Measurements from ENCODE around the gene PFN3. TPM values are rescaled to one million over a fixed set of nuclear protein-coding genes. Genes with fewer than 3 reads are reported as not detected.

The PFN3 gene
- total RNA-seq, 1 donor from 2014 or later, result not detected

GRCh38 chr5:177434942-177435738, 34.7 kb upstream of the PFN3 start:
- Histone ChIP-seq H3K27ac (no peak overlapping the region), H3K27me3 (ENCODE audit: low read depth) (no peaks in the 10 kb centered on the region), H3K4me3 (no peak overlapping the region), H3K36me3 (peaks cover 87% of the 10 kb centered on the region), H3K9me3 (no peaks in the 10 kb centered on the region), H3K4me1 (peaks cover 28% of the 10 kb centered on the region)
- intact Hi-C loops (cut with DNase I), result no loop called here
- TF ChIP-seq CTCF (IDR thresholded peaks at IDR 0.05), result no peak
- DNase-seq (no peak), ATAC-seq (no peak)

- peaks cover 35% of the 10 kb centered on the region for H3K4me1 ChIP-seq
- no peak overlapping the region for H3K4me3 ChIP-seq
- DNase-seq, result no peak
- ATAC-seq, result no peak
- H3K36me3 ChIP-seq, result peaks cover 82% of the 10 kb centered on the region
- H3K27me3 ChIP-seq (ENCODE audit: low read depth), result no peaks in the 10 kb centered on the region
- no peak for TF ChIP-seq CTCF (IDR thresholded peaks at IDR 0.05)
- intact Hi-C loops (cut with DNase I), result no loop called here
- no peaks in the 10 kb centered on the region for H3K9me3 ChIP-seq
- no peak overlapping the region for H3K27ac ChIP-seq
Measured at GRCh38 chr5:177434437-177434836, 34.0 kb upstream of the PFN3 start.

- ATAC-seq (no peak), DNase-seq (no peak)
- TF ChIP-seq CTCF (IDR thresholded peaks at IDR 0.05), result no peak
- Histone ChIP-seq H3K4me3 (no peak overlapping the region), H3K27me3 (ENCODE audit: low read depth) (no peaks in the 10 kb centered on the region), H3K9me3 (no peaks in the 10 kb centered on the region), H3K27ac (no peak overlapping the region), H3K36me3 (peaks cover 78% of the 10 kb centered on the region), H3K4me1 (peaks cover 42% of the 10 kb centered on the region)
- intact Hi-C loops (cut with DNase I), result no loop called here
Measured at GRCh38 chr5:177433658-177434217, 33.3 kb upstream of the PFN3 start.

GRCh38 chr5:177432839-177433657, 32.6 kb upstream of the PFN3 start:
- Histone ChIP-seq H3K4me1 (peaks cover 48% of the 10 kb centered on the region), H3K36me3 (peaks cover 72% of the 10 kb centered on the region), H3K4me3 (no peak overlapping the region), H3K27ac (no peak overlapping the region), H3K9me3 (no peaks in the 10 kb centered on the region), H3K27me3 (ENCODE audit: low read depth) (no peaks in the 10 kb centered on the region)
- no peak for DNase-seq
- no peak for TF ChIP-seq CTCF (IDR thresholded peaks at IDR 0.05)
- intact Hi-C loops (cut with DNase I), result no loop called here
- ATAC-seq, result no peak

- Histone ChIP-seq H3K27ac (peak overlapping the region; percentile 90), H3K9me3 (no peaks in the 10 kb centered on the region), H3K27me3 (ENCODE audit: low read depth) (no peaks in the 10 kb centered on the region), H3K36me3 (peaks cover 64% of the 10 kb centered on the region), H3K4me3 (no peak overlapping the region), H3K4me1 (peaks cover 56% of the 10 kb centered on the region)
- ATAC-seq (no peak), DNase-seq (no peak)
- intact Hi-C loops (cut with DNase I), result no loop called here
- TF ChIP-seq CTCF (IDR thresholded peaks at IDR 0.05), result no peak
Measured at GRCh38 chr5:177432143-177432838, 31.8 kb upstream of the PFN3 start.
